SK-N-SH treated with all-trans-retinoic acid at 6 μM for 48 hours (cell line): ENCODE results near the gene SCRT2.

Source experiments
- BACH2 ChIP-seq: fragments of 250-450 bp; sonication (Bioruptor Pico); IDR thresholded peaks from 2 replicates; pipeline ENCODE4 v1.9.0; 2021; ENCODE audit warnings: mild to moderate bottlenecking, borderline replicate concordance
- CREB5 ChIP-seq: fragments of 250-450 bp; sonication (Bioruptor Pico); IDR thresholded peaks from 2 replicates; pipeline ENCODE4 v1.5.1; 2020; ENCODE audit warnings: low read depth, mild to moderate bottlenecking, moderate library complexity
- GLIS3 ChIP-seq: fragments of 250-450 bp; sonication (Bioruptor Pico); IDR thresholded peaks from 2 replicates; pipeline ENCODE4 v1.5.0; 2020; ENCODE audit warnings: mild to moderate bottlenecking, moderate library complexity
- ISL1 ChIP-seq: fragments of 250-450 bp; sonication (Bioruptor Pico); IDR thresholded peaks from 2 replicates; pipeline ENCODE4 v2.1.2; 2022; ENCODE audit warnings: mild to moderate bottlenecking, moderate library complexity
- PATZ1 ChIP-seq: fragments of 250-450 bp; sonication (Bioruptor Pico); IDR thresholded peaks from 2 replicates; pipeline ENCODE4 v1.8.0; 2020; ENCODE audit warnings: mild to moderate bottlenecking, moderate library complexity, borderline replicate concordance
- PPARA ChIP-seq: fragments of 250-450 bp; sonication (Bioruptor Pico); IDR thresholded peaks from 2 replicates; pipeline ENCODE4 v1.5.0; 2020; ENCODE audit warnings: mild to moderate bottlenecking, borderline replicate concordance
- RARB ChIP-seq: fragments of 250-450 bp; sonication (Bioruptor Pico); IDR thresholded peaks from 2 replicates; pipeline ENCODE4 v1.8.0; 2021; ENCODE audit warnings: mild to moderate bottlenecking, moderate library complexity
- SNAI2 ChIP-seq: fragments of 250-450 bp; sonication (Bioruptor Pico); IDR thresholded peaks from 2 replicates; pipeline ENCODE4 v1.5.0; 2020; ENCODE audit warnings: mild to moderate bottlenecking, moderate library complexity
- TCF4 ChIP-seq: fragments of 250-450 bp; sonication (Bioruptor Pico); IDR thresholded peaks from 2 replicates; pipeline ENCODE4 v1.8.0; 2021; ENCODE audit warnings: mild to moderate bottlenecking, moderate library complexity, borderline replicate concordance
- TOX ChIP-seq: fragments of 250-450 bp; sonication (Bioruptor Pico); IDR thresholded peaks from 2 replicates; pipeline ENCODE4 v1.8.0; 2021; ENCODE audit warnings: mild to moderate bottlenecking, moderate library complexity, borderline replicate concordance
- TSHZ2 ChIP-seq: fragments of 250-450 bp; sonication (Bioruptor Pico); IDR thresholded peaks from 2 replicates; pipeline ENCODE4 v1.5.0; 2020; ENCODE audit warnings: mild to moderate bottlenecking, moderate library complexity
- ZFP3 ChIP-seq: fragments of 250-450 bp; sonication (Bioruptor Pico); IDR thresholded peaks from 2 replicates; pipeline ENCODE4 v1.5.0; 2020; ENCODE audit warnings: mild to moderate bottlenecking, moderate library complexity
- ZNF565 ChIP-seq: fragments of 450-650 bp; formaldehyde crosslinking; conservative IDR thresholded peaks from 2 replicates; pipeline ENCODE4 v1.5.0; 2020; ENCODE audit warnings: low read depth, mild to moderate bottlenecking, moderate library complexity

GRCh38 chr20:631101-631500 lies 44.5 kb downstream of the SCRT2 start:
- TF ChIP-seq GLIS3 (CRISPR knock-in tag) (no peak), PATZ1 (no peak), RARB (CRISPR knock-in tag) (no peak), TSHZ2 (no peak), TOX (CRISPR knock-in tag) (no peak), TCF4 (CRISPR knock-in tag) (no peak), PPARA (CRISPR knock-in tag) (no peak), CREB5 (CRISPR knock-in tag) (no peak), ZNF565 (no peak), SNAI2 (CRISPR knock-in tag) (no peak), BACH2 (CRISPR knock-in tag) (no peak), ZFP3 (CRISPR knock-in tag) (no peak), ISL1 (CRISPR knock-in tag) (no peak)
